Measurements from ENCODE around the gene SOD2. TPM values are rescaled to one million over a fixed set of nuclear protein-coding genes. Genes with fewer than 3 reads are reported as not detected.

Gene SOD2
- total and polyA plus RNA-seq, 2 of the 13 experiments (the other 11 are each of a cell fraction or from before 2014, with no cell fraction given), result 304 to 309 TPM

DNA sequence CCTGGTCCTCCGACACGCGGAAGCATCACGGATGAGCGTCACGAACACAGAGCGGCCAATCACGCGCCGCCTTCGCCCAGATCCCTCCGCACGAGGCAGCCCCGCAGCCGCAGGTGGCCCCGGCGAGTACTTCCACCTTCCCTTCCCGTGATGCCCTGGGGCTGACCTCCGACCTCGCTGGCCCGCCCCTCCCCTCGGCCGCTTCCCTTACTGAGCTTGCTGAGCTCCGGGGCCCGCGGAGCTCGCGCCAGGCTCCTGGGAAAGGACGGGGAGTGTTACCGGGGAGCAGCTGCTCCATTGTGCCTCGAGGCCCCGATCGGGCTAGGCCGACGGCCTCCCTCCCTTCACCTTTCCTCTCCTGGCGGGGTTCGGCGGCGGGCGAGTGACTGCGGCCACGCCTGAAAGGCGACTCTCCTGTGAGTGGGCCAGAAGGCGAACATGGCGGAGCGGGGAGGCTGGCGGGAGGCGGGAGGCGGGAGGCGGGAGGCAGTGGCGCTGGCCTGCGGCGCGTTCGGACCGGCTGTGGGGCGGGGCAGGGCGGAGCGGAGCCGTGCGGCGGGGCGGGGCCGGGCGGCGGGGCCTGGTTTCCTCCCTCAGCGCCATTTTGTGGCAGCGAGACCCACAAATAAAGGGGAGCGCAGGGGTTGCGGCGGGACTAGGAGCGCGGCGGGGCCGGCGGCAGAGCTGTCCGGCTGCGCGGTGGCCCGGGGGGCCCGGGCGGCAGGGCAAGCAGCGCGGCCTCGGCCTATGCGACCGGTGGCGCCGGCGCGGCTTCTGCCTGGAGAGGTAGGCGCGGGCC, 34.1 kb upstream of the SOD2 start, which contains the start of gene WTAP (continued):
- TF ChIP-seq, protein P1, sequence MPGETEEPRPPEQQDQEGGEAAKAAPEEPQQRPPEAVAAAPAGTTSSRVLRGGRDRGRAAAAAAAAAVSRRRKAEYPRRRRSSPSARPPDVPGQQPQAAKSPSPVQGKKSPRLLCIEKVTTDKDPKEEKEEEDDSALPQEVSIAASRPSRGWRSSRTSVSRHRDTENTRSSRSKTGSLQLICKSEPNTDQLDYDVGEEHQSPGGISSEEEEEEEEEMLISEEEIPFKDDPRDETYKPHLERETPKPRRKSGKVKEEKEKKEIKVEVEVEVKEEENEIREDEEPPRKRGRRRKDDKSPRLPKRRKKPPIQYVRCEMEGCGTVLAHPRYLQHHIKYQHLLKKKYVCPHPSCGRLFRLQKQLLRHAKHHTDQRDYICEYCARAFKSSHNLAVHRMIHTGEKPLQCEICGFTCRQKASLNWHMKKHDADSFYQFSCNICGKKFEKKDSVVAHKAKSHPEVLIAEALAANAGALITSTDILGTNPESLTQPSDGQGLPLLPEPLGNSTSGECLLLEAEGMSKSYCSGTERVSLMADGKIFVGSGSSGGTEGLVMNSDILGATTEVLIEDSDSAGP (CRISPR knock-in tag; IDR thresholded peaks at IDR 0.05; ENCODE audit: borderline replicate concordance), result peak; percentile 96
- peak; percentile 91 for TF ChIP-seq SOX5 (CRISPR knock-in tag; IDR thresholded peaks at IDR 0.05; ENCODE audit: borderline replicate concordance)
- peak; percentile 99 for TF ChIP-seq EED (CRISPR knock-in tag; IDR thresholded peaks at IDR 0.05)
- TF ChIP-seq ZNF274 (CRISPR knock-in tag; IDR thresholded peaks at IDR 0.05), result peak; percentile 99
- peak; percentile 60 for TF ChIP-seq SRF (IDR thresholded peaks at IDR 0.05; ENCODE audit: low read depth, low read length)
- TF ChIP-seq PCBP2 (optimal IDR thresholded peaks at IDR 0.05; ENCODE audit: low read depth, low read length, poor library complexity, severe bottlenecking), result no peak
- 0 out of 2 replicates have a peak, but pooled peaks have one; percentile 42 for TF ChIP-seq KDM6A (CRISPR knock-in tag; IDR thresholded peaks at IDR 0.05; ENCODE audit: low read depth)
- peak; percentile 86; the same call in 1 of the 2 replicates for TF ChIP-seq ZNF770 (CRISPR knock-in tag; IDR thresholded peaks at IDR 0.05)
- TF ChIP-seq ZEB1 (IDR thresholded peaks at IDR 0.05; ENCODE audit: insufficient replicate concordance, low read depth), result peak; percentile 99
- peak; percentile 99 for TF ChIP-seq HES4 (CRISPR knock-in tag; IDR thresholded peaks at IDR 0.05; ENCODE audit: borderline replicate concordance)
- TF ChIP-seq REPIN1 (CRISPR knock-in tag; IDR thresholded peaks at IDR 0.05; ENCODE audit: borderline replicate concordance, low read depth), result peak; percentile 97; the same call in 1 of the 2 replicates
- TF ChIP-seq NCOA5 (CRISPR knock-in tag; IDR thresholded peaks at IDR 0.05), result no peak
- TF ChIP-seq ZNF713 (CRISPR knock-in tag; IDR thresholded peaks at IDR 0.05), result peak; percentile 99
- peak; percentile 78; the same call in 1 of the 2 replicates for TF ChIP-seq SNAPC5 (CRISPR knock-in tag; IDR thresholded peaks at IDR 0.05; ENCODE audit: borderline replicate concordance)
- TF ChIP-seq, protein P2, sequence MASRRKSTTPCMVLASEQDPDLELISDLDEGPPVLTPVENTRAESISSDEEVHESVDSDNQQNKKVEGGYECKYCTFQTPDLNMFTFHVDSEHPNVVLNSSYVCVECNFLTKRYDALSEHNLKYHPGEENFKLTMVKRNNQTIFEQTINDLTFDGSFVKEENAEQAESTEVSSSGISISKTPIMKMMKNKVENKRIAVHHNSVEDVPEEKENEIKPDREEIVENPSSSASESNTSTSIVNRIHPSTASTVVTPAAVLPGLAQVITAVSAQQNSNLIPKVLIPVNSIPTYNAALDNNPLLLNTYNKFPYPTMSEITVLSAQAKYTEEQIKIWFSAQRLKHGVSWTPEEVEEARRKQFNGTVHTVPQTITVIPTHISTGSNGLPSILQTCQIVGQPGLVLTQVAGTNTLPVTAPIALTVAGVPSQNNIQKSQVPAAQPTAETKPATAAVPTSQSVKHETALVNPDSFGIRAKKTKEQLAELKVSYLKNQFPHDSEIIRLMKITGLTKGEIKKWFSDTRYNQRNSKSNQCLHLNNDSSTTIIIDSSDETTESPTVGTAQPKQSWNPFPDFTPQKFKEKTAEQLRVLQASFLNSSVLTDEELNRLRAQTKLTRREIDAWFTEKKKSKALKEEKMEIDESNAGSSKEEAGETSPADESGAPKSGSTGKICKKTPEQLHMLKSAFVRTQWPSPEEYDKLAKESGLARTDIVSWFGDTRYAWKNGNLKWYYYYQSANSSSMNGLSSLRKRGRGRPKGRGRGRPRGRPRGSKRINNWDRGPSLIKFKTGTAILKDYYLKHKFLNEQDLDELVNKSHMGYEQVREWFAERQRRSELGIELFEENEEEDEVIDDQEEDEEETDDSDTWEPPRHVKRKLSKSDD (CRISPR knock-in tag; IDR thresholded peaks at IDR 0.05; ENCODE audit: low read depth), result peak; percentile 97
- peak; percentile 98; the same call in 1 of the 2 replicates for TF ChIP-seq ZNF468 (CRISPR knock-in tag; IDR thresholded peaks at IDR 0.05)
- peak; percentile 99; the same call in 1 of the 2 replicates for TF ChIP-seq FUBP1 (CRISPR knock-in tag; IDR thresholded peaks at IDR 0.05; ENCODE audit: borderline replicate concordance)
